Measurements from ENCODE around the gene IZUMO1. TPM values are rescaled to one million over a fixed set of nuclear protein-coding genes. Genes with fewer than 3 reads are reported as not detected.

The IZUMO1 gene
- total and polyA plus RNA-seq, 2 of the 8 experiments (the other 6 are each of a cell fraction or from before 2014, with no cell fraction given), result 0.33 to 1.8 TPM

DNA sequence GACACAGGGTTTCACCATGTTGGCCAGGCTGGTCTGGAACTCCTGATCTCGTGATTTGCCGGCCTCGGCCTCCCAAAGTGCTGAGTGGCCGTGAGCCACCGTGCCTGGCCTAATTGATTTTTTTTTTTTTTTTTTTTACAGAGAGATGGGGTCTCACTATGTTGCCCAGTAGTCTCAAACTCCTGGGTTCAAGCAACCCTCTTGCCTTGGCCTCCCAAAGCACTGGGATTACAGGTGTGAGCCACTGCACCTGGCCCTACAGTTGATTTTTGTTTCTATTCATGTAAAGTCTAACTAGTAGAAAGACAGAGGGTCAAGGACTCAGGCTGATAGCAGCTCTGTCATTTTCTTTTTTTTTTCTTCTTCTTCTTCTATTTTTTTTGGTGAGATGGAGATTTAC is 30.4 kb upstream of the IZUMO1 start:
- H3K4me1 ChIP-seq (replicated peaks in 1 of 4; ENCODE audit: control insufficient read depth in 3 of 4, insufficient read depth in 4 of 4, low read length in 3 of 4), result no peaks in the 10 kb centered on the region
- H3K79me2 ChIP-seq (ENCODE audit: control insufficient read depth in 1 of 2, insufficient read depth in 2 of 2, low read length in 2 of 2), result no peaks in the 10 kb centered on the region
- H3K4me3 ChIP-seq (ENCODE audit: extremely low read depth in 1 of 4, insufficient read depth in 2 of 4, low read depth in 3 of 4, low read length in 4 of 4), result no peak overlapping the region
- H3K23ac ChIP-seq (ENCODE audit: insufficient read length), result no peak overlapping the region
- no peak overlapping the region for H4K8ac ChIP-seq (ENCODE audit: extremely low read depth, insufficient read depth, low read length)
- H4K5ac ChIP-seq (ENCODE audit: insufficient read length, low read depth, low read length), result no peak overlapping the region
- H3K18ac ChIP-seq (ENCODE audit: extremely low read depth, low read length), result no peak overlapping the region
- DNase-seq (ENCODE audit: low read depth in 1 of 2, low spot score in 2 of 2) (no peak), FAIRE-seq (no peak)
- H4K20me1 ChIP-seq (replicated peaks in 1 of 2; ENCODE audit: control insufficient read depth in 1 of 2, insufficient read depth in 2 of 2, low read length in 2 of 2), result no peaks in the 10 kb centered on the region
- 93% methylated on average over 5 of the region's 5 CpGs; no CpG with 5 or more reads in 1 of the 2 experiments for WGBS, 2 experiments (ENCODE audit: extremely low coverage in 1 of 2, insufficient coverage in 1 of 2, insufficient read length in 1 of 2, insufficient replicate concordance in 2 of 2, low coverage in 1 of 2, low lambda C conversion rate in 2 of 2, missing lambda C conversion rate in 1 of 2)
- H3K23me2 ChIP-seq (ENCODE audit: low read depth, low read length), result 0 out of 2 replicates have a peak, but pooled peaks cover 2% of the 10 kb centered on the region
- H4K91ac ChIP-seq (replicated peaks; ENCODE audit: insufficient read length, low read length), result no peak overlapping the region
- no peaks in the 10 kb centered on the region for H3K9me3 ChIP-seq (ENCODE audit: insufficient read depth in 2 of 2, low read depth in 1 of 2, low read length in 1 of 2)
- no peaks in the 10 kb centered on the region for H3K79me1 ChIP-seq (ENCODE audit: low read depth, low read length)
- no peak overlapping the region for H2BK120ac ChIP-seq (replicated peaks; ENCODE audit: low read depth, low read length)
- H2BK12ac ChIP-seq (ENCODE audit: low read depth, low read length), result no peak overlapping the region
- no peak overlapping the region for H2AFZ ChIP-seq (ENCODE audit: low read length)
- no peak overlapping the region for H3K14ac ChIP-seq (ENCODE audit: insufficient read length)
- no peak overlapping the region for H3K9ac ChIP-seq (replicated peaks in 1 of 4; ENCODE audit: extremely low read depth in 1 of 4, low read depth in 3 of 4, low read length in 3 of 4)
- H2BK15ac ChIP-seq (ENCODE audit: low read length), result no peak overlapping the region
- H2BK20ac ChIP-seq (ENCODE audit: low read length), result no peak overlapping the region
- no peak overlapping the region for H2BK5ac ChIP-seq (ENCODE audit: low read depth, low read length)
- H3K56ac ChIP-seq (replicated peaks; ENCODE audit: insufficient read length, low read depth, low read length), result no peak overlapping the region
- H3K4ac ChIP-seq (replicated peaks; ENCODE audit: insufficient read length, low read depth, low read length), result no peak overlapping the region
- no peak overlapping the region for H2AK5ac ChIP-seq (ENCODE audit: low read depth, low read length)
- 0 out of 2 replicates have a peak, but pooled peaks have one; percentile 16 for TF ChIP-seq KDM1A (IDR thresholded peaks at IDR 0.05; ENCODE audit: borderline replicate concordance, low read length)
- no peak for TF ChIP-seq RAD21 (IDR thresholded peaks at IDR 0.05 in 1 of 2, conservative IDR thresholded peaks at IDR 0.05 in 1 of 2; ENCODE audit: low read depth in 2 of 2, low read length in 2 of 2)
- no peak overlapping the region for H3K4me2 ChIP-seq (ENCODE audit: insufficient read depth in 1 of 2, low read depth in 2 of 2, low read length in 2 of 2)
- no peaks in the 10 kb centered on the region for H3K36me3 ChIP-seq (ENCODE audit: control insufficient read depth in 2 of 4, insufficient read depth in 4 of 4, low read length in 3 of 4)
- CTCF ChIA-PET (ENCODE audit: partially characterized antibody), result interaction anchor here (0.6 to 3.0 kb wide), 3 partner anchors 11 to 126 kb away, joined by 3 to 16 read pairs (median 4); no protein-coding TSS in a partner anchor
- H3K27me3 ChIP-seq (replicated peaks in 1 of 4; ENCODE audit: control insufficient read depth in 3 of 4, extremely low read depth in 1 of 4, insufficient read depth in 3 of 4, low read length in 3 of 4), result no peaks in the 10 kb centered on the region; a peak in 1 of 7 replicates
- POLR2A ChIA-PET (ENCODE audit: partially characterized antibody), result interaction anchor here (1.0 to 2.6 kb wide), 4 partner anchors 19 to 147 kb away, joined by 3 to 11 read pairs (median 5); partner anchors contain the start of genes FGF21 and FUT1
- H3K27ac ChIP-seq (ENCODE audit: low read depth, low read length), result no peak overlapping the region
